ENCODE results near the gene MAMLD1. TPM values are rescaled to one million over a fixed set of nuclear protein-coding genes. Genes with fewer than 3 reads are reported as not detected.

MAMLD1 gene
- total RNA-seq, 1 donor from 2014 or later = 3.0 TPM

DNA sequence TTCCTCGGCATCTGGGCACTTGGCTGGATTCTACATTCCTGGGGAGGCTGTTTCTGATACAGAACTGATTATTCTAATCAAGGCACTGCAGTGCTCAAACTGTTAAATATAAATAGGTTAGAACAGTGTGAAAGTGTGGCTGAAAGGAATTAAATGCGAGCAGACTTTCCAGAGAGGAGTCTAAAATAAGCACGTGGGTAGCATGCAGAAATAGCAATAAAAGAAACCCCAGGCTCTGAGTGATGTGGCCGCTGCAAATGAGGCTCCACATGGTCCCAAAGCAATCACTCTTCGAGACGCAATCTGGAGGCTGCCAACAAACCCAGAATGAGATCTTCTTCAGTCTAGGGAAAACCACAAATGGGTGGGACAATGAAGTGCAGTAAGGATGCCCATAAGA lies 174.7 kb downstream of the MAMLD1 start:
- no peak overlapping the region for H3K4me3 ChIP-seq (ENCODE audit: low read depth, low read length)
- H3K27me3 ChIP-seq (ENCODE audit: control insufficient read depth, insufficient read depth, low read length) = no peaks in the 10 kb centered on the region
- H3K36me3 ChIP-seq (ENCODE audit: control insufficient read depth, insufficient read depth, low read length) = no peaks in the 10 kb centered on the region
- TF ChIP-seq, protein P1, sequence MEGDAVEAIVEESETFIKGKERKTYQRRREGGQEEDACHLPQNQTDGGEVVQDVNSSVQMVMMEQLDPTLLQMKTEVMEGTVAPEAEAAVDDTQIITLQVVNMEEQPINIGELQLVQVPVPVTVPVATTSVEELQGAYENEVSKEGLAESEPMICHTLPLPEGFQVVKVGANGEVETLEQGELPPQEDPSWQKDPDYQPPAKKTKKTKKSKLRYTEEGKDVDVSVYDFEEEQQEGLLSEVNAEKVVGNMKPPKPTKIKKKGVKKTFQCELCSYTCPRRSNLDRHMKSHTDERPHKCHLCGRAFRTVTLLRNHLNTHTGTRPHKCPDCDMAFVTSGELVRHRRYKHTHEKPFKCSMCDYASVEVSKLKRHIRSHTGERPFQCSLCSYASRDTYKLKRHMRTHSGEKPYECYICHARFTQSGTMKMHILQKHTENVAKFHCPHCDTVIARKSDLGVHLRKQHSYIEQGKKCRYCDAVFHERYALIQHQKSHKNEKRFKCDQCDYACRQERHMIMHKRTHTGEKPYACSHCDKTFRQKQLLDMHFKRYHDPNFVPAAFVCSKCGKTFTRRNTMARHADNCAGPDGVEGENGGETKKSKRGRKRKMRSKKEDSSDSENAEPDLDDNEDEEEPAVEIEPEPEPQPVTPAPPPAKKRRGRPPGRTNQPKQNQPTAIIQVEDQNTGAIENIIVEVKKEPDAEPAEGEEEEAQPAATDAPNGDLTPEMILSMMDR (IDR thresholded peaks at IDR 0.05; ENCODE audit: insufficient read depth, low read length, poor library complexity, severe bottlenecking) = no peak
- no peak for DNase-seq (ENCODE audit: low read depth)

DNA sequence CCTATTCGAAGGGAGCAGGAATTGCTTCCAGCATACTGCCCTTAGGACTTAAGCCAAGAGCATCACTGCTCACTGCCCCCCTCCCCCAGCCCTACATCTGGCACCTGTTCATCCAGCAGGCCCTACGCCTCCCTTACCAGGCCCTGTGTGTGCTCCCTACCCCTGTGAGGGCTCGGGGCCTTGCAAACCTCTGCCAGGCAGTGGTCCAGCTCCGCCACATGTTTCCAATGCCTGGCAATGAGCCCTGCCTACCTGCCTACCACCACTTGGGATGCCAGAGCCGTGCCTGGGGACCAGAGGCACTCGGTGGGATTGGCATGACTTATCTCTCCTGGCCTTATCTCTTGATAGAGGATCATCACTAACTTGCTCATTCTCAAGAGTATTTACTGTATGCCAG lies 177.8 kb downstream of the MAMLD1 start:
- TF ChIP-seq, protein P1 (IDR thresholded peaks at IDR 0.05; ENCODE audit: insufficient read depth, low read length, poor library complexity, severe bottlenecking) = no peak
- H3K27me3 ChIP-seq (ENCODE audit: control insufficient read depth, insufficient read depth, low read length) = no peaks in the 10 kb centered on the region

GRCh38 chrX:150542846-150543229 lies 179.7 kb downstream of the MAMLD1 start:
- TF ChIP-seq, protein P1 (IDR thresholded peaks at IDR 0.05; ENCODE audit: insufficient read depth, low read length, poor library complexity, severe bottlenecking) = no peak
- Histone ChIP-seq H3K4me3 (ENCODE audit: low read depth, low read length) (no peak overlapping the region), H3K36me3 (ENCODE audit: control insufficient read depth, insufficient read depth, low read length) (no peaks in the 10 kb centered on the region), H3K27me3 (ENCODE audit: control insufficient read depth, insufficient read depth, low read length) (no peaks in the 10 kb centered on the region)
- DNase-seq (ENCODE audit: low read depth) = no peak

More for the DNA sequence above, 177.8 kb downstream of the MAMLD1 start:
- H3K36me3 ChIP-seq (ENCODE audit: control insufficient read depth, insufficient read depth, low read length) = no peaks in the 10 kb centered on the region
- DNase-seq (ENCODE audit: low read depth) = no peak
- H3K4me3 ChIP-seq (ENCODE audit: low read depth, low read length) = no peak overlapping the region

DNA sequence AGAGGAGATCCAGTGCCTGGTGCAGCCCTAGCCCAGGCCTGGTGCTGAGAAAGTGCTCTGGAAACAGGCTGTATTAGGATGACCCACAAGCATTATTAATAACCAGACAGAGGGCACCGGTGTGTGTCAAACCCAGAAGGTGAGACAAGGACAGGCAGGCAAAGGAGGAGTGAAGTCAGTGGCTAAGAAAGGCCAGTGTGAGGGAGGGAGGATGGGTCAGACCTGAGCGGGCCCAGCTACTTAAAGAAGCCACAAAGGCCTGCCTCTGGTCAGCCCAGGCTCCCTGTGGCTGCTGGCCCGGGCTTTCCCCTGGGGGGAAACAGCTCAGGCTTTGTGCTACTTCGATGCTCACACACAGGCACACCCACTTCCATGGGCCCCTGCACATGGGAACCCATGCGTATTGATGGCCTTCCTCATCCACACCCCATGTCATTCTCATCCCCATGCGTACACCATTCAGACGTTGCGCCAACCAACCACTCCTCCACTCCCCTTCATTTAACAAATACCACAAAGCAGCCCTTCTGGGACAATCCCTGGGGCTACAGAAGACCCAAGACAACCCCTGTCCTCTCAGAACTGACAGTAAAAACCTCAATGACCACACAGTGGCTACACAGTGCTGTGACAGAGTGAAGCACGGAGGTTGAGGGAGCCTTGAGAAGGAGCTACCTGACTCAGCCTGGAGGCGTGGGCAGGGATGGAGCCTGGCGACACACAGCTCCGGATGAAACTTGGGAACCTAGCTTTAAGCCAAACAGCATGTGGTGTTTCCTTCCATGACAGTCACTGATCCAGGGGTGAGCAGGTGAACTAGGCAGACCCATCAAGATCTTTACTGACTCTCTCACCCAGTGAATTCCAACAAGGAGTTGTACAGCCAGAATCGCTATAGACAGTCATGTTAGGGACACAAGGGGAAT lies 180.4 kb downstream of the MAMLD1 start:
- Histone ChIP-seq H3K36me3 (ENCODE audit: control insufficient read depth, insufficient read depth, low read length) (no peaks in the 10 kb centered on the region), H3K27me3 (ENCODE audit: control insufficient read depth, insufficient read depth, low read length) (no peaks in the 10 kb centered on the region), H3K4me3 (ENCODE audit: low read depth, low read length) (no peak overlapping the region)
- no peak for DNase-seq (ENCODE audit: low read depth)
- TF ChIP-seq, protein P1 (IDR thresholded peaks at IDR 0.05; ENCODE audit: insufficient read depth, low read length, poor library complexity, severe bottlenecking) = no peak

- TF ChIP-seq, protein P1 (IDR thresholded peaks at IDR 0.05; ENCODE audit: insufficient read depth, low read length, poor library complexity, severe bottlenecking) = no peak
- H3K4me3 ChIP-seq (ENCODE audit: low read depth, low read length) = no peak overlapping the region
- no peak for DNase-seq (ENCODE audit: low read depth)
- no peaks in the 10 kb centered on the region for H3K36me3 ChIP-seq (ENCODE audit: control insufficient read depth, insufficient read depth, low read length)
- no peaks in the 10 kb centered on the region for H3K27me3 ChIP-seq (ENCODE audit: control insufficient read depth, insufficient read depth, low read length)
Measured at GRCh38 chrX:150544222-150544787, 181.2 kb downstream of the MAMLD1 start.

Measured in kidney epithelial cell (primary cell).